BJ (cell line): ENCODE results near the gene USP17L20. TPM values are rescaled to one million over a fixed set of nuclear protein-coding genes. Genes with fewer than 3 reads are reported as not detected.
"Not testable (repeated sequence)": the region's sequence is repeated elsewhere in the genome, so short reads cannot be mapped to it uniquely, and the experiment has no call there.

Experiments
- CTCF ChIA-PET: fragments of 350-600 bp; formaldehyde crosslinking; extraction: SDS; loops from one replicate; lab custom pipeline; 2021; ENCODE audit warnings: antibody characterized with exemption, inconsistent platforms; lab: Yijun Ruan, JAX
- POLR2A ChIA-PET: fragments of 300-600 bp; sonication (Branson Sonifier 250); formaldehyde crosslinking; extraction: SDS; loops from one replicate; lab custom pipeline; 2021; ENCODE audit warnings: antibody characterized with exemption; lab: Charles Lee
- DNase-seq: peaks from one replicate; pipeline ENCODE4 v3.0.0-alpha.2; 2011; ENCODE audit warnings: low read depth
- H3K27me3 ChIP-seq: 2 replicates; pipeline ENCODE4 v1.6.0; 2011; ENCODE audit warnings: low read length; ENCODE audit not compliant: control insufficient read depth, insufficient read depth
- H3K36me3 ChIP-seq: 2 replicates; pipeline ENCODE4 v1.5.1; 2011; ENCODE audit warnings: low read length; ENCODE audit not compliant: control insufficient read depth, insufficient read depth
- H3K4me3 ChIP-seq: 2 replicates; pipeline ENCODE4 v1.5.1; 2011; ENCODE audit warnings: low read depth, mild to moderate bottlenecking, control low read depth, low read length
- polyA minus RNA-seq: library from RNA; depleted of rRNA, polyadenylated mRNA; stranded (reverse); fragments of >200 nt; gene quantifications from 2 replicates; pipeline ENCODE4 v1.2.3, GENCODE V29; 2011; rRNA and poly(A)+ RNA removed
- polyA plus RNA-seq: library from polyadenylated mRNA; depleted of rRNA; stranded (reverse); fragments of >200 nt; gene quantifications from 2 replicates; pipeline ENCODE4 v1.2.3, GENCODE V29; 2011; rRNA removed

USP17L20 gene
- polyA plus RNA-seq (not detected in 2 replicates), polyA minus RNA-seq (not detected in 2 replicates)

GRCh38 chr4:9257824-9258223 is at the start of gene USP17L20:
TSS of gene USP17L20 (plus strand) at chr4:9258124. CDS start at chr4:9258124, 0 bp downstream.
- CTCF ChIA-PET, POLR2A ChIA-PET: not testable (repeated sequence)

GRCh38 chr4:9210357-9210756 is 47.6 kb upstream of the USP17L20 start, which contains the start of gene USP17L10:
TSS of gene USP17L10 (plus strand) at chr4:9210657. CDS start at chr4:9210657, 0 bp downstream.
- POLR2A ChIA-PET, CTCF ChIA-PET, H3K4me3 ChIP-seq, DNase-seq, H3K27me3 ChIP-seq, H3K36me3 ChIP-seq: not testable (repeated sequence)

More at GRCh38 chr4:9257824-9258223, at the start of gene USP17L20:
- not testable (repeated sequence) for H3K4me3 ChIP-seq, H3K36me3 ChIP-seq, DNase-seq, H3K27me3 ChIP-seq

GRCh38 chr4:9214701-9215100 is 43.2 kb upstream of the USP17L20 start:
- POLR2A ChIA-PET, H3K36me3 ChIP-seq, H3K4me3 ChIP-seq, DNase-seq, CTCF ChIA-PET, H3K27me3 ChIP-seq: not testable (repeated sequence)

- POLR2A ChIA-PET, DNase-seq, H3K36me3 ChIP-seq, H3K4me3 ChIP-seq, CTCF ChIA-PET, H3K27me3 ChIP-seq: not testable (repeated sequence)
Observed at GRCh38 chr4:9215105-9215504, 42.8 kb upstream of the USP17L20 start, which contains the start of gene USP17L11. TSS of gene USP17L11 (plus strand) at chr4:9215405. CDS start at chr4:9215405, 0 bp downstream.

- POLR2A ChIA-PET, DNase-seq, H3K4me3 ChIP-seq, H3K27me3 ChIP-seq, CTCF ChIA-PET, H3K36me3 ChIP-seq: not testable (repeated sequence)
Observed at GRCh38 chr4:9219852-9220251, 38.1 kb upstream of the USP17L20 start, which contains the start of gene USP17L12. TSS of gene USP17L12 (plus strand) at chr4:9220152. CDS start at chr4:9220152, 0 bp downstream.

- H3K4me3 ChIP-seq, DNase-seq, POLR2A ChIA-PET, H3K27me3 ChIP-seq, H3K36me3 ChIP-seq, CTCF ChIA-PET: not testable (repeated sequence)
Observed at GRCh38 chr4:9224596-9224995, 33.3 kb upstream of the USP17L20 start, which contains the start of gene USP17L13. TSS of gene USP17L13 (plus strand) at chr4:9224896. CDS start at chr4:9224896, 0 bp downstream.

- H3K36me3 ChIP-seq, CTCF ChIA-PET, POLR2A ChIA-PET, H3K4me3 ChIP-seq, H3K27me3 ChIP-seq, DNase-seq: not testable (repeated sequence)
Observed at GRCh38 chr4:9230249-9230648, 27.7 kb upstream of the USP17L20 start.

GRCh38 chr4:9234085-9234484 is 23.8 kb upstream of the USP17L20 start, which contains the start of gene USP17L15:
TSS of gene USP17L15 (plus strand) at chr4:9234385. CDS start at chr4:9234385, 0 bp downstream.
- H3K4me3 ChIP-seq, POLR2A ChIA-PET, H3K27me3 ChIP-seq, DNase-seq, H3K36me3 ChIP-seq, CTCF ChIA-PET: not testable (repeated sequence)

- POLR2A ChIA-PET, CTCF ChIA-PET, H3K27me3 ChIP-seq, H3K4me3 ChIP-seq, H3K36me3 ChIP-seq, DNase-seq: not testable (repeated sequence)
Observed at GRCh38 chr4:9238461-9238860, 19.5 kb upstream of the USP17L20 start.

GRCh38 chr4:9243579-9243978 is 14.3 kb upstream of the USP17L20 start, which contains the start of gene USP17L17:
TSS of gene USP17L17 (plus strand) at chr4:9243879. CDS start at chr4:9243879, 0 bp downstream.
- CTCF ChIA-PET, H3K27me3 ChIP-seq, POLR2A ChIA-PET, H3K36me3 ChIP-seq, DNase-seq, H3K4me3 ChIP-seq: not testable (repeated sequence)

- H3K36me3 ChIP-seq, DNase-seq, H3K27me3 ChIP-seq, POLR2A ChIA-PET, CTCF ChIA-PET, H3K4me3 ChIP-seq: not testable (repeated sequence)
Observed at GRCh38 chr4:9247953-9248680, 9.8 kb upstream of the USP17L20 start, which contains the start of gene USP17L18. TSS of gene USP17L18 (plus strand) at chr4:9248630. CDS start at chr4:9248630, 0 bp downstream.

- H3K4me3 ChIP-seq, DNase-seq, CTCF ChIA-PET, POLR2A ChIA-PET, H3K36me3 ChIP-seq, H3K27me3 ChIP-seq: not testable (repeated sequence)
Observed at GRCh38 chr4:9253078-9253477, 4.8 kb upstream of the USP17L20 start, which contains the start of gene USP17L19. TSS of gene USP17L19 (plus strand) at chr4:9253378. CDS start at chr4:9253378, 0 bp downstream.
